Rectal smooth muscle tissue (tissue), 1 donor: Measurements from ENCODE around the gene POU3F1.

Experiments
- H3K27ac ChIP-seq: one replicate; pipeline ENCODE4 v1.7.0; 2013; ENCODE audit warnings: low read depth, low read length, inconsistent platforms
- H3K27me3 ChIP-seq: one replicate; pipeline ENCODE4 v1.7.0; 2013; ENCODE audit warnings: low read length; ENCODE audit not compliant: control insufficient read depth, insufficient read depth
- H3K36me3 ChIP-seq: one replicate; pipeline ENCODE4 v1.7.0; 2013; ENCODE audit warnings: low read length; ENCODE audit not compliant: control insufficient read depth, insufficient read depth
- H3K4me1 ChIP-seq: one replicate; pipeline ENCODE4 v1.7.0; 2013; ENCODE audit warnings: low read length; ENCODE audit not compliant: control insufficient read depth, insufficient read depth
- H3K4me3 ChIP-seq: one replicate; pipeline ENCODE4 v1.7.0; 2013; ENCODE audit warnings: low read length
- H3K9ac ChIP-seq: one replicate; pipeline ENCODE4 v1.7.0; 2013; ENCODE audit warnings: low read length

The POU3F1 gene

DNA sequence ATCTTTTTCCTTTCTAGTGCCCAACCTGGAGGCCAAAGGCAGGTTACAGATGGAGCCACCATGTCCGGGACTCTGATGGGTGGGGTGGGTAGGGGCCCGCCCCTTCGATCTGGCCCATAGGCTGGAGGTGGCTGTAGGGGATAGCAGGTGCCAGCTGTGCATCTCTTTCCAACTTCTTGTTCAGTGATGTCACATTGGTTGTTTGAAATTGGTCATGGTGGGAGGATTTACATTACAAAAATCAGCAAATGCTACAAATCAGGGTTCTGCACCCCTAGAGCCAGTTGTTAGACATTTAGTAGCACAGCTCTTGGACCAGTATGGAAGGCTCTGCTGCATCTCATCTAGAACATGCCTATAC, 22.4 kb upstream of the POU3F1 start:
- peaks cover 6% of the 10 kb centered on the region for H3K27me3 ChIP-seq
- H3K4me1 ChIP-seq = no peaks in the 10 kb centered on the region
- no peak overlapping the region for H3K9ac ChIP-seq
- H3K27ac ChIP-seq = no peak overlapping the region
- H3K4me3 ChIP-seq = no peak overlapping the region
- no peaks in the 10 kb centered on the region for H3K36me3 ChIP-seq

GRCh38 chr1:38068220-38068979, 21.8 kb upstream of the POU3F1 start:
- Histone ChIP-seq H3K9ac (no peak overlapping the region), H3K36me3 (no peaks in the 10 kb centered on the region), H3K4me1 (no peaks in the 10 kb centered on the region), H3K4me3 (no peak overlapping the region), H3K27me3 (peaks cover 6% of the 10 kb centered on the region), H3K27ac (no peak overlapping the region)

GRCh38 chr1:38064197-38064903, 17.8 kb upstream of the POU3F1 start:
- H3K4me1 ChIP-seq = no peaks in the 10 kb centered on the region
- H3K27me3 ChIP-seq = no peaks in the 10 kb centered on the region
- H3K36me3 ChIP-seq = no peaks in the 10 kb centered on the region
- H3K4me3 ChIP-seq = no peak overlapping the region
- H3K27ac ChIP-seq = no peak overlapping the region
- H3K9ac ChIP-seq = no peak overlapping the region

DNA sequence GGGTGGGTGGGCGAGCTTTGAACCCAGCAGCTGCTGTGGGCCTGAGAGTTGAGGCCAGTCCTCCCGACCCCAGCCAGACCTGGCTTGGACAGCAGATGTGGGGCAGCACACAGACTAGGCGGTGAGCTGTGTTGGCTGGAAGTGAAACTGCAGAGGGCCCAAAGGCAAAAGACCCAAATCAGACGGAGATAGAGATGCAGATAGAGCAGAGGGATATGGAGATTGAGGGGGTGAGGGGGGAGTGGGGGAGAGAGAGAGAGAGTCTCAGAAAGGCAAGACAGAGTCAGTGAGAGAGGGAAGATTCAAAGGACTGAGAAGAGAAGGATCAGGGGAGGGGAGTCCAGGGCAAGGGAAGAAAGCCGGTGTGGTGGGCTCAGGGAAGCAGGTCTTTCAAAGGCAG, 17.0 kb upstream of the POU3F1 start:
- Histone ChIP-seq H3K4me1 (no peaks in the 10 kb centered on the region), H3K27me3 (no peaks in the 10 kb centered on the region), H3K36me3 (no peaks in the 10 kb centered on the region), H3K9ac (no peak overlapping the region), H3K27ac (no peak overlapping the region), H3K4me3 (no peak overlapping the region)

GRCh38 chr1:38062361-38063288, 16.0 kb upstream of the POU3F1 start:
- Histone ChIP-seq H3K36me3 (no peaks in the 10 kb centered on the region), H3K27ac (no peak overlapping the region), H3K4me1 (no peaks in the 10 kb centered on the region), H3K27me3 (no peaks in the 10 kb centered on the region), H3K4me3 (no peak overlapping the region), H3K9ac (no peak overlapping the region)

DNA sequence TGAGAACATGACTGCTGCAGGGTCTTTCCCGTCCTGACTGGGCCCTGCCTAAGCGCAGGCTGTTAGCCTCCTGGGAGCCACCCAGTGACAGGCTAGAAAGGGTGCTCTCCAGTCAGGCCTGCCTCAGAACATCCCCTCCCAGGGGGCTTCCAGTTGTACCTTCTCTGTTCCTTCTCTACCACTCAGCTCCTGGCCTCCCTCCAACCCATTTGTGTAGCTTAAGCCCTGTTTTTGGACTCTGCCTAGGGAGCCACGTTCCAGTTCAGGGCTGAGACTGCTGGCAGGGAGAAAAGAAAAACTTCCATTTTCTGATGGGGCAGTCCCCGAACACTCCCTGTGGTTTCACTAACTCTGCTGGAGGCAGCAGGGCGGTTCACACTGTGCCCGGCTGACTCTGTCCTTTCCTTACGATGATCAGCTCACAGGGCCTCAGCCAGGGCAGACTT, 15.3 kb upstream of the POU3F1 start:
- Histone ChIP-seq H3K27me3 (no peaks in the 10 kb centered on the region), H3K27ac (no peak overlapping the region), H3K36me3 (no peaks in the 10 kb centered on the region), H3K4me3 (no peak overlapping the region), H3K9ac (no peak overlapping the region), H3K4me1 (no peaks in the 10 kb centered on the region)

DNA sequence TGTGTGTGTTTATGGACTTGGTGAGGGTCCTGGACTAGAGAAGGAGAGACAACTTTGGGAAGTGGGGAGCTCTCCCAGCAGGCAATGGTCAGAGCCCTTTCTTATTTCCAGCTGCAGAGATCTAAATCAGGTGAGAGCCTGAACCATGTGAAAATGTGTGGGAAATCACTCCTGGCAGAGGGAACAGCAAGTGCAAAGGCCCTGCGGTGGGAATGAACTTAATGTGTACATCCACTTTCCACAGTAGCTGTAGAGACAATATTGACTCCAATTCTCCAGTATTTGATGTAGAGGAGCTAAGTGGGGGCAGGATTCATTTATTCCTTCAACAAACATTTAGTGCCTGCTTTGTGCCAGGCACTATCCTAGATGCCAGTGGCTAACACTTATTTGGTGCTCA, 14.7 kb upstream of the POU3F1 start:
- H3K4me3 ChIP-seq = no peak overlapping the region
- H3K27ac ChIP-seq = no peak overlapping the region
- no peak overlapping the region for H3K9ac ChIP-seq
- H3K4me1 ChIP-seq = no peaks in the 10 kb centered on the region
- H3K36me3 ChIP-seq = no peaks in the 10 kb centered on the region
- H3K27me3 ChIP-seq = no peaks in the 10 kb centered on the region

- H3K4me1 ChIP-seq = no peaks in the 10 kb centered on the region
- no peak overlapping the region for H3K9ac ChIP-seq
- no peak overlapping the region for H3K4me3 ChIP-seq
- H3K27ac ChIP-seq = no peak overlapping the region
- no peaks in the 10 kb centered on the region for H3K36me3 ChIP-seq
- no peaks in the 10 kb centered on the region for H3K27me3 ChIP-seq
Observed at GRCh38 chr1:38060498-38060897, 13.9 kb upstream of the POU3F1 start.

DNA sequence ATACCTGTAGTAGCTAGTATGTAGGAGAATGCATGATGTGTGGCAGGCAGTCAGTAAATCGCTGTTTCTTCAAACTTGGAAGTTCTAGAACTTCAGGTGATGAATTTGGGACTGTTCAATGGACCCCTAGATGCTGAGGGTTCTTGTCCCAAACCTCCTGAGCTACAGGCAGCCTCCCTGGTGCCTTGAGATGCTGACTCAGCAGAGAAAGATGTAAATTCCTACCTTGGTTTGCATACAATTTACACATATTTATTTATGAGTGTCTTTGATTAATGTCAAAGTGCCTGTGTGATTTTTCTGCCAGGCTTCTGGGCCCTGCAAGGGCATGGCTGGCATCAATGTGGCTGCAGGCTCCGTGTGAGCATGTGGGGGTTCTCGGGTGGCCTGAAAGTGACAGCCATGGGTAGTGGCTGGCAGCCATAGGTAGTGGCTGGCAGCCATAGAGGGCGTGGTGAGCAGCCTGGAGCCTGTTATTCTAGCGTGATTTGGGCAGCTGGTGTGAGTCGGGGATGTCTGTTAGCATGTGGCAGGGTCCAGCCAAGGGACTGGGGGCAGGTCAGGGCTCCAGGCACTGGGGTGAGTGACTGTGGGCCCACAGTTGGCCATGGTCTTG, 13.2 kb upstream of the POU3F1 start:
- H3K9ac ChIP-seq = no peak overlapping the region
- no peak overlapping the region for H3K4me3 ChIP-seq
- H3K36me3 ChIP-seq = no peaks in the 10 kb centered on the region
- no peaks in the 10 kb centered on the region for H3K27me3 ChIP-seq
- no peak overlapping the region for H3K27ac ChIP-seq
- no peaks in the 10 kb centered on the region for H3K4me1 ChIP-seq

- H3K27me3 ChIP-seq = peaks cover 7% of the 10 kb centered on the region
- no peaks in the 10 kb centered on the region for H3K36me3 ChIP-seq
- no peak overlapping the region for H3K4me3 ChIP-seq
- no peak overlapping the region for H3K27ac ChIP-seq
- no peaks in the 10 kb centered on the region for H3K4me1 ChIP-seq
- no peak overlapping the region for H3K9ac ChIP-seq
Observed at GRCh38 chr1:38055965-38056364, 9.4 kb upstream of the POU3F1 start.

DNA sequence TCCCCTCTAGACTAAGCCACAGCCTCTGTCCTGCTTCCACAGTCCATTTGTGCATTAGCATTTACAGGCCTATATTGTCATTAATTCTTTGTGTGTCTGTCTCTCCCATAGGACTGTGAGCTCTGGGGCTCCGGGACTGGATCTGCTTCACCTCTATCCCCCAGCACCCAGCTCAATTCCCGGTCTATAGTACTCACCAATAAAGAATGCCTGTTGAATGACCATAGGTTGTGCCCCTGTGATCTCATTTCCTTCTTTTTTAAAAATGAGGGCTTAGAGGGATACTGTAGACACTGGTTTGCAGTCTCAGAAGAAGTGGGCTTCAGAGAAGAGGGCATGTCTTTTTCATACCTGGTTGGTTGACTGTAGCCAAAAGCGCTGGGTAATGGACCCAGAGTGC, 8.8 kb upstream of the POU3F1 start:
- H3K27me3 ChIP-seq = peaks cover 7% of the 10 kb centered on the region
- no peak overlapping the region for H3K27ac ChIP-seq
- H3K36me3 ChIP-seq = no peaks in the 10 kb centered on the region
- no peak overlapping the region for H3K9ac ChIP-seq
- H3K4me3 ChIP-seq = no peak overlapping the region
- H3K4me1 ChIP-seq = no peaks in the 10 kb centered on the region
